GM18870 (cell line): ENCODE data around the gene RASGEF1C.

Experiments used
- ATAC-seq: cut with Tn5 transposase; IDR thresholded peaks from one replicate; pipeline ENCODE4 v1.9.1; 2021; ENCODE audit warnings: moderate library complexity; ENCODE audit not compliant: unreplicated experiment

Gene RASGEF1C

DNA sequence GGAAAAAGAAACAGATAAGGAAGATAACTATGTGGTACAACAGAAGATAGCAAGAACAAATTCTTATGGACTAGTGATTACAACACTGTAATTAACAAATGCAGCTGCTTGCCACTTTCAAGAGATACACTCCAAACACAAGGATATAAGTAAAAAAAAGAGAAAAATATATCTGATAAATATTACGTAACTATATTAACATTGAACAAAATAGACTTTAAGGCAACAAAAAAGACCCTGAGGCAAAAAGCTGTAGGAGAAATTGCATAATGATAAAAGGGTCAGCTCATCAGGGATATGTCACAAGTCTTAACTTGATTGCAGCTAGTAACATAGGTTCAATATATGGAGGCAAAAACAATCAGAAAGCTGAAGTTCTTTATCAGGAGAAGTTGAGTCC is 86.1 kb downstream of the RASGEF1C start:
- ATAC-seq = no peak

DNA sequence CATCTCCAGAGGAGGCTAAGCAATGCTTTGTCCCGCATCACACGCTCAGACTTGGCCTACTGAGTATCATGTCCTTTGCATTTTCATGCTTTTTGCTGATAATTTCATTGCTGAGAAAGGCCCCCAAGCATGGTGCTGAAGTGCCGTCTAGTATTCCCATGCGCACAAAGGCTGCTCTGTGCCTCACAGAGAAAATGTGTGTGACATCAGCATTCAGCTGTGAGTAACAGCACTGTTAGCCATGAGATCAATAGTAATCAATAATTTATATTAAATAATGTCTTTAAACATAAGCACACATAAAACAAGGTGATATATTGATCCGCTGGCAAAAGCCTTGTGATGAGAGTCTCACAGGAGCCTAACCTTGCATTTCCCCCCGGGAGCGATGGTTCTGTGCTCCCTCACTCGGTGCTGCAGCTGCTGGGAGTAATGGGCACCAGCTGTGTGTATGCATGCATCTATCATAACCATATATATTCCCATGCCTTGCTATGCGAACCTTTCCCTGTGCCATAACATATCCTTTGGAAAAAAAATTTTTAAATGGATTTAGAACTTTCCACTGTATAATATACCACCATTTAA is 87.1 kb downstream of the RASGEF1C start:
- ATAC-seq = no peak

- ATAC-seq = no peak
These were observed 88.5 kb downstream of the RASGEF1C start for GRCh38 chr5:180120237-180121101.

DNA sequence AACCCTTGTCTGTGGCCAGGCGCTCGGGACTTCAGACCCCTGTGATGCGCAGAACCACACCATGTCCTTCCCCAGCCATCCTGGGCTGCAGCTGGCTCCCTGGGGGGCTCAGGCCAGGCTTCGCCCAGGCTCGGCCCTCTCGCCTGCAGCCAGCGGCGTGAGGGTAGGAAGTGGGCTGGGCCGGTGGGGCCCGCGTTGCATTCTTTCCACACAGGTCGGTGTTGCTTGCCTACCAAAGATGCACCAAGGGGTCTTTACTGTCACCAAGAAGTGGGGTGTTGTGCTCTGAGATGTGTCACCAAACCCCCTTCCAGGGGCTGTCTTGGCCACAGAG is 89.1 kb downstream of the RASGEF1C start:
- no peak for ATAC-seq

DNA sequence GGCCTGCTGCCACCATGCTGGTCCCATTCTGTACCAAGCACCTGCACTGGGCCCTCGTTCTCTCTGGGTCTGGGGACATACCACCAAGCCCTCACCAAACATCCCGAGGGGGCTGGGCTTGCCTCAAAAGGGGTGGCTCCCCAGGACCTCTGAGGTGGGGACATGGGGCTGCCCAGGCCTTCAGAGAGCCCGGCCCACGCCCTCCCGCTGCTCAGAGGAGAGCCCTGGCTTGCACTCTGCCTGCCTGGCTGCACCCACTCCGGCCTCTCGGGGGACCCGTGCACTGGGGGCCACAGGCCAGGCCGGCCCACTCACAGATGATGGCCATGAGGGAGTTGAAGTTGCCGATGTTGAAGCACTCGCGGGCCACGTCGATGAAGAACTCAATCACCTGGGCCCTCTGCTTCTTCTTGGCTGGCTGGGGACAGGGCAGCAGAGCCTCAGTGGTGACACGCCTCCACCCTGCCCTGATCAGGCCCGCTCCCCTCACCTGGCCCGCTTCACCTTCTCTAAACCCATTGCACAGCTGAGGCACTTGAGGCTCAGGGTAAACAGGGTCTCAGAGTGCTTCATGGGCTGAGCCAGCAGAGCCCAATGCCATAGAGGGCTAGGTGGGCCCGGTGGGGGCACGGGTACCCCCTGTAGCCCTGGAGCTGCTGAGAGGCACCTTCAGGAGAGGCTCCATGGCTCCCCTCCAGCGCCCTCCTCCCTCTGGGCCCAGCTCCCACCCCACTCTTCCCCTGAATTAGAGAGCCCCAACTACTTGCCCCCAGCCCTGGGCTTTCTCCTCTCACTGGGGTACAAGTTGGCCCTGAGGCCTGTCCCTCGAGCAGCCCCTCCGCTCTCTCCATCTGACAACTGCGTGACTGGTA is 89.7 kb downstream of the RASGEF1C start:
- ATAC-seq = no peak

- ATAC-seq = no peak
These were observed 90.6 kb downstream of the RASGEF1C start for GRCh38 chr5:180118391-180118791.

GRCh38 chr5:180117000-180117725 is 91.8 kb downstream of the RASGEF1C start:
- ATAC-seq = no peak

DNA sequence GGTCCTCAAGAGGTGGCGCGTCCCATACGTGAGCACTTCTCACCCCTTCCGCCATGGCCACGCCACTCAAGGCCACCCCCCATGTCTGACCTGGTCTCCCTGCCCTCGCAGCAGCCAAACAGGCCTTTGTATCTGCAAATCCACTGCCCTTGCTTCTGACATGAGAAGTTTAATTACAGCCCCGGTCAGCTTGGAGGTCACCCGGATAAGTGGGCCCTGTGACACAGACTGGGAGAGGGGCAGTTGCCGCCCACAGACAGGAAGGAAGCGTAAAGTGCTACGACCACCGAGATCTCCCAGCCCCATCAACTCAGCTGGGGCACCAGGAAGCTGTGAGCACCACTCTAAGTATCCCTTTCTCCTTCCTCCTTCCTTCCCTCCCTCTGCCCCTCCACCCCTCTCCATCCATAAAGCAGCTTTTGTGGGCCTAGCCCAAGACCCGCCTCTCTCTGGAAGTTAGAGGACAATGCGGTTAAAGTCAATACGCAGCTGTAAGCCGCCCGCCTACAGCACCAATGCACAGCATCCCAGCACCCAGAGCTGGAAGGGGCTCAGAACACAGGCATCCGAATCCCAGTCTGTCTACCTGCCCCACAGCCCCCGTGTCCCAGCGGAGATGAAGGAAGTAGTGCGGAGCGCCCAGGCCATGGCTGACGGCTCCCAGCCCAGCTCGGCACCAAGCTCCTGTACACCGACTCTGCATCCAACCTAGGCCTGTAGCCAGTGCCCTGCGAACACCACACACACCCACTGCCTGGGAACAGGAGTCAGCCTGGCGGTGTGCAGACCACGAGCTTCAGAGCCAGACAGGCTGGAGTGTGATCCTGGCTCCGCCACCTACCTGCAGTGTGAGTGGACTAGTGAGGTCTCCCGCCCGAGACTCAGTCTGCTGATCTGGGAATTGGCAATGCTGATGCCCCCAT is 92.7 kb downstream of the RASGEF1C start:
- ATAC-seq = no peak

GRCh38 chr5:180115326-180116076 is 93.5 kb downstream of the RASGEF1C start:
- no peak for ATAC-seq

DNA sequence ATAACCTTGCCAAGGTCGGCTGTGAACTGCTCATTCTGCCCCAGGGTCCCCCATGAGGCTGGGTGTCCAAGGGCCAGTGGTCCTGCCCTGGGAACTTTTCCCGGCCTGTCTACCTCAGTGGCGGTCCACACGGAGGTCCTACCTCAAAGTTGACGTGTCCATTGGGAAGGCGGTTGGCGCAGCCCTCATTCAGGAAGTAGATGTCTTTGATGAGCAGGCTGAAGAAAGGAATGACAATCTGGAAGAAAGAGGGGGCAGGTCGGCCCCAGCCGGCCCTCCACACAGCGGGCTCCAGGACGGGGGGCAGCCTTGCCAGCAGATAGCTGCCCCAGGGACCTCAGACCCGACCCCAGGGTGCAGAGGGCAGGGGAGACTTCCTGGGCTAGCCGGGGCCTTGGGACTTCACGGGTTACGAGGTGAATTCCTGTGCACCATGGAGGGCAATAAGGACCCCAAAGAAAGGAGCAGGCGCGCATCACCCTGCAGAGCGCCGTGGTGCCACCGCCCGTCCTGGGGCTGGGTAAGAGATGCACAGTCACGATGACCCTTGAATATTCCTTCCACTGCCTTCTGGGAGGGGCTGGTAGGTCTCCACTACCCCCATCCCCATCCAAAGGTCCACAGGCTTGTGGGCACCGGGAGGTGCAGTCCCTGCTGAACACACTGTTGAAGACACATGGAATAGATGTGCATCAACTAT is 94.6 kb downstream of the RASGEF1C start:
- ATAC-seq = no peak

DNA sequence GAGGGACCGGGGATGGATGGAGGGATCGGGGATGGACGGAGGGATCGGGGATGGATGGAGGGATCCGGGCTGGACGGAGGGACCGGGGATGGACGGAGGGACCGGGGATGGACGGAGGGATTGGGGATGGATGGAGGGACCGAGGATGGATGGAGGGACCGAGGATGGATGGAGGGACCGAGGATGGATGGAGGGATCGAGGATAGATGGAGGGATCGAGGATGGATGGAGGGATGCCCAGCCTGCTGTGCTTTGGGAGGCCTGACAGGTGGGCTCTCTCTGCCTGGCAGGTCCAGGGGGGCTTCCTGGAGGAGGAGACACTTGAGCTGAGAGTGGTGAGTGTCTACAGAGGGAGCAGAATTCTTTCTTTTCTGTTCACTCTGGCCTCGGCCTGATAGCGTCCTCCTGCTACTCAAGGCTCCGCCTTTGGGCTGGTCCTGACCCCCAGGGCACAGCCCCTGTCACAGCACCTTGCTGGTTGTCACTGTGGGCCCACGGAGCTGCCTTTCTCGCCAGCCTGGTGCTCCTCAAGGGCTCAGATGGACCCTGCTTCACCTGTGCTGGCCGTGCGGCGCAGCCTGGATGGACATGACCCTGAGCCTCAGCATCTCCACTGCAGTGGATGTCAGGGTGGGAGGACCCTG is 95.2 kb downstream of the RASGEF1C start:
- ATAC-seq = no peak

GRCh38 chr5:180112181-180112861 is 96.7 kb downstream of the RASGEF1C start:
- no peak for ATAC-seq

DNA sequence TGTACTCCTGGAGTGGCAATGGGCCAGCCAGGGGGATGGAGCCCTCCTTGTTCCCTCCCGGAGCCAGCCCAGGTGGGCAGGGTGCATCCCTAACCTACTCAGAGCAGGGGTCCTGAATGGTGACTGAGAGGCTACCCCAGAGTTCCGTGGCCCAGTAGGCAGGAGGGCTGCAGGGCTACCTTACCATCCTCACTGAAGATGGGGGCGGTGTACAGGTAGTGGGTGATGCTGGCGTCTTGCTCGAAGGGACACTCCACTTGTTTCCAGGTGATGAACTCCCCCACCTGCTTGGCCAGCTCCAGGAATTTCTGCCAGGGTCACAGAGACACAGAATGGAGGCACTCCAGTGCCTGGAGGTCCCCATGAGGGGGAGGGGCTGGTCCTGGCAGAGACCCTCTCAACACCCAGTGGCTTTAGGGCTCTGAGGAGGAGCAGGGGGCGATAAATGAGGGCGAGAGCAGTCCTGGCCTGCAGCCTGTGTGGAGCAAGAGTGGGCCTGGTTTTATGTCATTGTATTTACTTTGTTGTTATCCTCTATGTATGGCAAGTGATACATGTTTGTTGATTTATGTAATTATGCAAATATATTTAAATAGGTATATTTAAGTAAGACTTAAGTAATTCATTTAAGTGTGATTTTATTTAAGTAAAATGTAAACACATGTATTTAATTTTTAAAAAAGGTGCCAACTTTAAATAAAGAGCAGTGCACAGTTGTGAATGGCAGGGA is 97.6 kb downstream of the RASGEF1C start:
- ATAC-seq = no peak

DNA sequence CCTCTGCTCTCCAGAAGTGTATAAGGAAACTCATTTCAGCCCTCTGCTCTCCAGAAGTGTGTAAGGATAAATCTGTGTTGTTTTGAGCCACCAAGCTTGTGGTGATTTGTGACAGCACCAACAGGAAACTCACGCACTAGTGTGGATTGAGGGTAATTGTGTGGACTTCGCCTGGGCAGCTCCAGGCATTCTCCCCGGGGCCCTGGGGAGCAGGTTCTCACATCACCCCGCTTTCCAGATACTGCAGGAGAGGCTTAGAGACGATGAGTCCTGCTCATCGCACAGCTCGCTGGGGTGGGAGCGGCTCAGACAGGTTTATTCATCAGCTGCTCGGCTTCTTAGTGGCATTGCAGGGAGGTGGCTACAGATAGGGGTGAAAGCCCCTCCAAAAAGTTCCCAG is 99.1 kb downstream of the RASGEF1C start:
- no peak for ATAC-seq

DNA sequence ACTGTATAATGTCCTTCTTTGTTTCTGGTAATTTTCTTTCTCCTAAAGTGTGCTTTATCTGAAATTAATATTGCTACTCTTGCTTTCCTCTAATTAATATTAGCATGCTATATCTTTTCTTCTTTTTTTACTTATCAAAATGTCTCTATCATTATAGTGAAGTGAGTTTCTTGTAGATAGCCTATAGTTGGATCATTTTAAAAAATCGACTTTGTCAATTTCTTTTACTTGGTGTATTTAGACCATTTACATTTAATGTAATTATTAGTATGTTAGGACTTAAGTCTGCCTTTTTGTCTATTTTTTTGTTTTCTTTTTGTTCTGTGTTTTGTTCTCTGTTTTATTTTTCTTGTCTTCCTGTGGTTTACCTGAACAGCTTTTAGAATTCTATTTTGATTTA is 102.0 kb downstream of the RASGEF1C start:
- ATAC-seq = no peak

DNA sequence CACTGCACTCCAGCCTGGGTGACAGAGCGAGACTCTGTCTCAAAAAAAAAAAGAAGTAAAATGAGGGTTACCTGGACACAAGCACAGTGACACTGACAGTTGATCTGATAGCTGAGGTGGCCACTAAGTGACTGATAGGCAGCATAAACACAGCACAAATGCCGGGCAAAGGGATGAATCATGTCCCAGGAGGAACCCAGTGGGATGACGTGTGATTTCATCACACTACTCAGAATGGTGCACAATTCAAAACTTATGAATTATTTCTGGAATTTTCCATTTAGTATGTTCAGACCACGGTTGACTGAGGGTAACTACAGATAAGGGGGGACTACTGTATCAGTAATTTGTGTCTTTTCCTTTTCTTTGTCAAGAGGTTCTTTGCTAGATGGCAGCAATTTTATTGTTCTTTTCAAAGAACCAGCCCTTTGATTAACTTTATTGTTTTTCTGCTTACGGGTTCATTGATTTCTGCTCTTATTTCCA is 103.1 kb downstream of the RASGEF1C start:
- ATAC-seq = no peak

DNA sequence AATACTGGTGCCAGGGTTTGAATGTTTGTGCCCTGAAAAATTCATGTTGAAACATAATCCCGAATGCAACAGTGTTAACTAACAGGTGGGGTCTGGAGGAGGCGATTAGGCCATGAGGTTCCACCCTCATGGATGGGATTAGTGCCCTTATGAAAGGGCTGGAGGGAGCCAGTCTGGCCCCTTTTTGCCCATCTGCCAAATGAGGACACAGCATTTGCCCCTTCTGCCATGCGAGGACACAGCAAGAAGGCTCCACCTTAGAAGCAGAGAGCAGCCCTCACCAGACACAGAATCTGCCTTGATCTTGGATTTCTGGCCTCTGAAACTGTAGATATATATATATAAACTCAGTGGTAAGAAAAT is 104.9 kb downstream of the RASGEF1C start:
- ATAC-seq = no peak
